ENCODE data around the gene PAQR3. TPM values are rescaled to one million over a fixed set of nuclear protein-coding genes. Genes with fewer than 3 reads are reported as not detected.

PAQR3 gene
- total RNA-seq, 2 experiments from 2014 or later: 29.5 to 30.7 TPM

DNA sequence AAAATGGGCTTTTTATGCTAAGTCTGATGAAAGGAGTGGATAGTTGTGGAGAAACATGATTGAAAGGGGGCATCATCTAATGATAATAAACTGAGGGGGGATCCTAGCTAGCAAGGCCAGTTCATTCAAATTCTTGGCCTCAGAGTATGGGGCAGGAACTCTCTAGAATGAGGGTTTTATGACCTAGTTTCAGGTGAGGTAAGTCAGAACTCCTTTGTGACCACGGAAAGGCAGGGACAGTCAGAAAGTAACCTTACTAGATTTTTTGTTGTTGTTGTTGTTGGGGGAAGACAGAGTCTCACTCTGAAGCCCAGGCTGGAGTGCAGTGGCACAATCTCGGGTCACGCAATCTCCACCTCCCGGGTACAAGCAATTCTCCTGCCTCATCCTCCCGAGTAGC, 1.5 kb upstream of the PAQR3 start:
- intact Hi-C loops (cut with DNase I, micrococcal nuclease): loop anchor here in 1 of 2 experiments (5.0 kb wide), 1 partner anchor 1267 kb away; no protein-coding TSS in a partner anchor
- no peaks in the 10 kb centered on the region for H3K9me3 Mint-ChIP-seq
- ATAC-seq (ENCODE audit: poor library complexity) (no peak), DNase-seq (no peak)
- peaks cover 35% of the 10 kb centered on the region for H3K4me1 Mint-ChIP-seq (ENCODE audit: low read depth)
- H3K27ac Mint-ChIP-seq: no peak overlapping the region
- TF ChIP-seq, protein P1, sequence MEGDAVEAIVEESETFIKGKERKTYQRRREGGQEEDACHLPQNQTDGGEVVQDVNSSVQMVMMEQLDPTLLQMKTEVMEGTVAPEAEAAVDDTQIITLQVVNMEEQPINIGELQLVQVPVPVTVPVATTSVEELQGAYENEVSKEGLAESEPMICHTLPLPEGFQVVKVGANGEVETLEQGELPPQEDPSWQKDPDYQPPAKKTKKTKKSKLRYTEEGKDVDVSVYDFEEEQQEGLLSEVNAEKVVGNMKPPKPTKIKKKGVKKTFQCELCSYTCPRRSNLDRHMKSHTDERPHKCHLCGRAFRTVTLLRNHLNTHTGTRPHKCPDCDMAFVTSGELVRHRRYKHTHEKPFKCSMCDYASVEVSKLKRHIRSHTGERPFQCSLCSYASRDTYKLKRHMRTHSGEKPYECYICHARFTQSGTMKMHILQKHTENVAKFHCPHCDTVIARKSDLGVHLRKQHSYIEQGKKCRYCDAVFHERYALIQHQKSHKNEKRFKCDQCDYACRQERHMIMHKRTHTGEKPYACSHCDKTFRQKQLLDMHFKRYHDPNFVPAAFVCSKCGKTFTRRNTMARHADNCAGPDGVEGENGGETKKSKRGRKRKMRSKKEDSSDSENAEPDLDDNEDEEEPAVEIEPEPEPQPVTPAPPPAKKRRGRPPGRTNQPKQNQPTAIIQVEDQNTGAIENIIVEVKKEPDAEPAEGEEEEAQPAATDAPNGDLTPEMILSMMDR (IDR thresholded peaks at IDR 0.05): no peak
- Histone ChIP-seq H3K27me3 (ENCODE audit: control insufficient read depth in 1 of 2, insufficient read depth in 2 of 2, low read length in 2 of 2) (no peaks in the 10 kb centered on the region), H3K36me3 (ENCODE audit: insufficient read depth, low read length) (no peaks in the 10 kb centered on the region), H3K4me3 (ENCODE audit: low read length) (no peak overlapping the region), H3K4me1 (ENCODE audit: insufficient read depth, low read length) (peaks cover 24% of the 10 kb centered on the region), H3K27ac (ENCODE audit: low read depth in 1 of 2, low read length in 2 of 2) (no peak overlapping the region), H3K9me3 (ENCODE audit: control insufficient read depth in 1 of 2, insufficient read depth in 1 of 2, low read length in 2 of 2) (no peaks in the 10 kb centered on the region)
- H3K27me3 Mint-ChIP-seq: peaks cover 22% of the 10 kb centered on the region
- H3K4me3 Mint-ChIP-seq: no peak overlapping the region
- H3K36me3 Mint-ChIP-seq (ENCODE audit: low read depth): peaks cover 5% of the 10 kb centered on the region
- ChIA-PET POLR2A (no interaction called here), CTCF (no interaction called here)

DNA sequence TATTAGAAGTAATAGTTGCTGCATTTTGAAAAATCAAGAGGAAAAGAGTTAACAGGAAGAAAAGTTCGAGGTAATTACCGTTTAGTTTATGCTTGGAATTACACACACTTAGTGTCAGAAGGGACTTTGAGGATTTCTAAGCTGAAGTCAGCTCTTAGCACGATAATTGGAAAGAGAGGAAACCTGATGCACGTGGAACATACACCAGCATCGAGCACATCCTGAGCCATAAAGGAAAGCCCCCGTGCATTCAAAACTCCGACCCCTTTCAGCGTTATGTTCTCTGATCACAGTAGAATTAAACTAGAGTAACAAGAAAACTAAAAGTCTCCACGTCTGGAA, 400 bp upstream of the PAQR3 start:
- POLR2A ChIA-PET: interaction anchor here (0.9 to 1.8 kb wide), 5 partner anchors 12 to 1263 kb away, joined by 3 to 8 read pairs (median 5); partner anchors contain the start of gene ANTXR2
- CTCF ChIA-PET: interaction anchor here (2.7 kb wide), 1 partner anchor 13 kb away, joined by 13 read pairs; no protein-coding TSS in a partner anchor
- TF ChIP-seq, protein P1 (IDR thresholded peaks at IDR 0.05): no peak
- H3K4me3 Mint-ChIP-seq: peak overlapping the region; percentile 87
- DNase-seq (peak in 2 of 14 experiments; percentile 34), ATAC-seq (ENCODE audit: poor library complexity) (peak; percentile 36)
- peaks cover 8% of the 10 kb centered on the region for H3K36me3 Mint-ChIP-seq (ENCODE audit: low read depth)
- peaks cover 44% of the 10 kb centered on the region for H3K4me1 Mint-ChIP-seq (ENCODE audit: low read depth)
- Histone ChIP-seq H3K9me3 (ENCODE audit: control insufficient read depth in 1 of 2, insufficient read depth in 1 of 2, low read length in 2 of 2) (no peaks in the 10 kb centered on the region), H3K27ac (ENCODE audit: low read depth in 1 of 2, low read length in 2 of 2) (no peak overlapping the region), H3K27me3 (ENCODE audit: control insufficient read depth in 1 of 2, insufficient read depth in 2 of 2, low read length in 2 of 2) (no peaks in the 10 kb centered on the region), H3K4me3 (ENCODE audit: low read length) (peak overlapping the region; percentile 68), H3K36me3 (ENCODE audit: insufficient read depth, low read length) (no peaks in the 10 kb centered on the region), H3K4me1 (ENCODE audit: insufficient read depth, low read length) (peaks cover 24% of the 10 kb centered on the region)
- H3K27ac Mint-ChIP-seq: peak overlapping the region; percentile 79
- intact Hi-C loops (cut with DNase I, micrococcal nuclease): loop anchor here (5.0 kb wide), 4 partner anchors 157 to 1862 kb away; partner anchors contain the start of genes BMP2K (in 1 of the 2) and CCNI (in 1 of the 2)
- H3K27me3 Mint-ChIP-seq: peaks cover 17% of the 10 kb centered on the region
- no peaks in the 10 kb centered on the region for H3K9me3 Mint-ChIP-seq

- Histone ChIP-seq H3K9me3 (ENCODE audit: control insufficient read depth in 1 of 2, insufficient read depth in 1 of 2, low read length in 2 of 2) (no peaks in the 10 kb centered on the region), H3K4me3 (ENCODE audit: low read length) (peak overlapping the region; percentile 87), H3K27me3 (ENCODE audit: control insufficient read depth in 1 of 2, insufficient read depth in 2 of 2, low read length in 2 of 2) (no peaks in the 10 kb centered on the region), H3K27ac (ENCODE audit: low read depth in 1 of 2, low read length in 2 of 2) (no peak overlapping the region), H3K4me1 (ENCODE audit: insufficient read depth, low read length) (peaks cover 24% of the 10 kb centered on the region), H3K36me3 (ENCODE audit: insufficient read depth, low read length) (no peaks in the 10 kb centered on the region)
- ATAC-seq (ENCODE audit: poor library complexity) (no peak), DNase-seq (peak in 3 of 14 experiments; percentile 6 to 51 (median 17))
- POLR2A ChIA-PET: interaction anchor here (0.8 to 1.8 kb wide), 10 partner anchors 11 to 1264 kb away, joined by 3 to 8 read pairs (median 4); partner anchors contain the start of genes ANTXR2 and MRPL1
- Mint-ChIP-seq H3K4me1 (ENCODE audit: low read depth) (peaks cover 44% of the 10 kb centered on the region), H3K27ac (peak overlapping the region; percentile 82), H3K36me3 (ENCODE audit: low read depth) (peaks cover 16% of the 10 kb centered on the region), H3K9me3 (no peaks in the 10 kb centered on the region), H3K4me3 (peak overlapping the region; percentile 93), H3K27me3 (peaks cover 10% of the 10 kb centered on the region)
- intact Hi-C loops (cut with DNase I, micrococcal nuclease): loop anchor here (5.0 kb wide), 3 partner anchors 156 to 1861 kb away; partner anchors contain the start of genes BMP2K (in 1 of the 2) and CCNI (in 1 of the 2)
- CTCF ChIA-PET: interaction anchor here (2.7 kb wide), 1 partner anchor 14 kb away, joined by 13 read pairs; no protein-coding TSS in a partner anchor
- TF ChIP-seq, protein P1 (IDR thresholded peaks at IDR 0.05): no peak
Observed at GRCh38 chr4:78938474-78938867, 767 bp downstream of the PAQR3 start.
